IMR-90 (cell line): ENCODE data around the gene MARVELD2. TPM values are rescaled to one million over a fixed set of nuclear protein-coding genes. Genes with fewer than 3 reads are reported as not detected.

ENCODE experiments used
- ATAC-seq: fragments of 200-7000 bp; cut with Tn5 transposase; 2 replicates; pipeline ENCODE4 v1.9.1; 2020; ENCODE audit warnings: low read depth, mild to moderate bottlenecking, moderate library complexity
- BruUV-seq: library from RNA; stranded (reverse); fragments of 400-500 nt; replicated peaks from 2 replicates; lab custom pipeline; 2021; lab: Mats Ljungman, UMichigan
- CTCF ChIA-PET: fragments of 300-600 bp; formaldehyde crosslinking; extraction: SDS; loops from one replicate; lab custom pipeline; 2021; ENCODE audit warnings: antibody characterized with exemption; lab: Yijun Ruan, JAX
- POLR2A ChIA-PET: fragments of 300-600 bp; sonication (Branson Sonifier 250); formaldehyde crosslinking; loops from one replicate; lab custom pipeline; 2022; ENCODE audit warnings: antibody characterized with exemption; ENCODE audit not compliant: unreplicated experiment; lab: Charles Lee
- DNase-seq: peaks from one replicate; pipeline ENCODE4 v3.0.0; 2013
- H2AFZ ChIP-seq: replicated peaks from 2 replicates; pipeline ENCODE3; 2013; ENCODE audit warnings: low read length, mild to moderate bottlenecking; ENCODE audit not compliant: poor library complexity
- H2AK5ac ChIP-seq: 2 replicates; pipeline ENCODE4 v1.6.1; 2013; ENCODE audit warnings: low read depth, low read length, inconsistent platforms
- H2AK9ac ChIP-seq: replicated peaks from 2 replicates; pipeline ENCODE3; 2013; ENCODE audit warnings: mild to moderate bottlenecking, low read depth, low read length, moderate library complexity; ENCODE audit not compliant: poor library complexity
- H2BK120ac ChIP-seq: 2 replicates; pipeline ENCODE4 v1.6.1; 2013; ENCODE audit warnings: low read depth, low read length, inconsistent platforms
- H2BK15ac ChIP-seq: 3 replicates; pipeline ENCODE4 v1.6.1; 2013; ENCODE audit warnings: low read depth, low read length, inconsistent platforms
- H2BK20ac ChIP-seq: 2 replicates; pipeline ENCODE4 v1.6.1; 2013; ENCODE audit warnings: low read depth, mild to moderate bottlenecking, inconsistent platforms, low read length, moderate library complexity
- H2BK5ac ChIP-seq: 2 replicates; pipeline ENCODE4 v1.6.1; 2013; ENCODE audit warnings: mild to moderate bottlenecking, low read depth, low read length, inconsistent platforms; ENCODE audit not compliant: poor library complexity, severe bottlenecking
- H3K14ac ChIP-seq: replicated peaks from 2 replicates; pipeline ENCODE4 v1.6.1; 2013; ENCODE audit warnings: low read depth, low read length, inconsistent platforms
- H3K18ac ChIP-seq: 2 replicates; pipeline ENCODE4 v1.6.1; 2013; ENCODE audit warnings: low read depth, low read length, control low read depth
- H3K23ac ChIP-seq: 2 replicates; pipeline ENCODE4 v1.6.1; 2013; ENCODE audit warnings: low read depth, low read length, inconsistent platforms
- H3K27ac ChIP-seq: 2 replicates; pipeline ENCODE4 v1.5.1; 2013; ENCODE audit warnings: mild to moderate bottlenecking, control low read depth, low read length; ENCODE audit not compliant: insufficient read depth
- H3K27me3 ChIP-seq: 2 replicates; pipeline ENCODE4 v1.6.1; 2013; ENCODE audit warnings: low read length; ENCODE audit not compliant: control insufficient read depth, insufficient read depth
- H3K36me3 ChIP-seq: 2 replicates; pipeline ENCODE4 v1.6.1; 2013; ENCODE audit warnings: low read length, mixed read lengths; ENCODE audit not compliant: control insufficient read depth, insufficient read depth
- H3K4ac ChIP-seq: 2 replicates; pipeline ENCODE4 v1.6.1; 2013; ENCODE audit warnings: low read depth, low read length, inconsistent platforms
- H3K4me1 ChIP-seq: 2 replicates; pipeline ENCODE4 v1.6.1; 2013; ENCODE audit warnings: low read length, mixed read lengths; ENCODE audit not compliant: control insufficient read depth, insufficient read depth
- H3K4me2 ChIP-seq: 2 replicates; pipeline ENCODE4 v1.6.1; 2013; ENCODE audit warnings: low read depth, mild to moderate bottlenecking, control low read depth, low read length, moderate library complexity
- H3K4me3 ChIP-seq: 2 replicates; pipeline ENCODE4 v1.5.1; 2013; ENCODE audit warnings: low read depth, mild to moderate bottlenecking, control low read depth, low read length, moderate library complexity; ENCODE audit not compliant: insufficient read depth
- H3K56ac ChIP-seq: 2 replicates; pipeline ENCODE4 v1.6.1; 2013; ENCODE audit warnings: low read length, inconsistent platforms; ENCODE audit not compliant: insufficient read depth; ENCODE audit errors: extremely low read depth
- H3K79me1 ChIP-seq, 2 experiments: 2 replicates each; pipeline ENCODE4 v1.6.1; 2013; ENCODE audit warnings: low read length in 2 of 2, inconsistent platforms in 1 of 2, low read depth in 1 of 2
- H3K9ac ChIP-seq: 2 replicates; pipeline ENCODE4 v1.6.1; 2013; ENCODE audit warnings: low read depth, low read length, control low read depth
- H3K9me1 ChIP-seq: 2 replicates; pipeline ENCODE4 v1.6.1; 2013; ENCODE audit warnings: low read length, inconsistent platforms; ENCODE audit not compliant: insufficient read depth
- H3K9me3 ChIP-seq: 2 replicates; pipeline ENCODE4 v1.6.1; 2013; ENCODE audit warnings: low read length; ENCODE audit not compliant: control insufficient read depth, insufficient read depth
- H4K20me1 ChIP-seq: 2 replicates; pipeline ENCODE4 v1.6.1; 2013; ENCODE audit warnings: low read length, inconsistent platforms; ENCODE audit not compliant: insufficient read depth
- H4K5ac ChIP-seq: 2 replicates; pipeline ENCODE4 v1.6.1; 2013; ENCODE audit warnings: mild to moderate bottlenecking, low read depth, low read length, control low read depth
- H4K8ac ChIP-seq, 2 experiments: 2 replicates each; pipeline ENCODE4 v1.6.1; 2013; ENCODE audit warnings: low read depth in 2 of 2, low read length in 2 of 2, control low read depth in 1 of 2, inconsistent platforms in 1 of 2
- H4K91ac ChIP-seq: 2 replicates; pipeline ENCODE4 v1.6.1; 2013; ENCODE audit warnings: low read depth, low read length, inconsistent platforms; ENCODE audit not compliant: insufficient read depth
- CEBPB ChIP-seq: IDR thresholded peaks from 2 replicates; pipeline ENCODE4 v1.6.1; 2012; ENCODE audit warnings: low read depth, low read length, improper control_type of control experiment
- MAZ ChIP-seq: IDR thresholded peaks from 2 replicates; pipeline ENCODE4 v1.6.1; 2012; ENCODE audit warnings: low read depth, mild to moderate bottlenecking, low read length, improper control_type of control experiment, moderate library complexity, borderline replicate concordance
- NFE2L2 ChIP-seq: fragments of 150-350 bp; IDR thresholded peaks from 2 replicates; pipeline ENCODE4 v1.6.1; 2016; ENCODE audit warnings: low read depth, mild to moderate bottlenecking, low read length
- POLR2A ChIP-seq: IDR thresholded peaks from 2 replicates; pipeline ENCODE4 v1.6.1; 2012; ENCODE audit warnings: mild to moderate bottlenecking, low read depth, low read length
- SMC3 ChIP-seq: fragments of 150-350 bp; IDR thresholded peaks from 2 replicates; pipeline ENCODE4 v1.6.1; 2016; ENCODE audit warnings: low read depth, mild to moderate bottlenecking, antibody characterized with exemption, low read length, moderate library complexity
- WGBS, 2 experiments: methylation state at CpG; one replicate each; pipeline versions ENCODE4 v1.1.5 to v1.1.7; 2013; ENCODE audit warnings: missing lambda C conversion rate in 2 of 2; ENCODE audit not compliant: insufficient read length in 1 of 2; ENCODE audit errors: extremely low coverage in 2 of 2; 5-methylcytosine and 5-hydroxymethylcytosine counted together
- dilution Hi-C: fragments of 300-500 bp; cut with HindIII; formaldehyde crosslinking; loops from one replicate; pipeline ENCODE4 v1.14.3; 2018; ENCODE audit warnings: low sequenced_read_pairs; ENCODE audit not compliant: unreplicated experiment
- in situ Hi-C: fragments of 300-500 bp; cut with MboI; formaldehyde crosslinking; loops from 3 replicates; pipeline ENCODE4 v1.14.3; 2019; ENCODE audit warnings: low sequenced_read_pairs, inconsistent platforms, mixed read lengths
- intact Hi-C: fragments of 100-400 bp; cut with micrococcal nuclease; formaldehyde crosslinking; loops from 2 replicates; pipeline ENCODE4 v1.10.0; 2022
- polyA plus RNA-seq, 3 experiments: library from polyadenylated mRNA; depleted of rRNA; stranded (reverse); fragments of >200 nt; gene quantifications; 2 replicates each; pipeline ENCODE4 v1.2.3, GENCODE V29; 2012; ENCODE audit warnings: low replicate concordance in 1 of 3
- total RNA-seq: library from RNA; depleted of rRNA; stranded (reverse); fragments of >200 nt; gene quantifications from 2 replicates; pipeline ENCODE4 v1.2.3, GENCODE V29; 2012
- TF ChIP-seq, protein P1 (sequence below): fragments of 150-350 bp; IDR thresholded peaks from 2 replicates; pipeline ENCODE4 v1.6.1; 2017; ENCODE audit warnings: mild to moderate bottlenecking, antibody characterized with exemption, low read length, low read depth

The MARVELD2 gene
- total and polyA plus RNA-seq, 2 of the 4 experiments (the other 2 are of a cell fraction) = 0.51 to 0.54 TPM

DNA sequence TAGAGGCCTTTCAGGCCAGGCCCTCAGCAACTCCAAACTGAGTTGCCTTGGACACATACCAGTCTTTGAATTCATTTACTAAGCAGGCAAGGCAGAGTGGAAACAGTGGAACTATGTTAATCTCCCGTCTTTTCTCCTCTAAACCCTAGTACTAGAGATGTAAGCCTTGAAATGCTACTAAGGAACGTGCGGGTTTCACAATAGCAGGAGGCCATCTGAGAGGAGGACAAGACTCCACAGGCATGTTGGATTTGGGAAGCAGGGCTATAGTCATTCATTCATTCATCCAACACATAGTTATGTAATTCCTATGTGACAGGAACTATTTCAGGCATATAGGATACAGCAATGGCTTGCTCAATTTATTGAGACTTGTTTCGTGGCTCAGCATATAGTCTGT lies 74.3 kb downstream of the MARVELD2 start:
- ChIA-PET POLR2A (no interaction called here), CTCF (no interaction called here)
- no peaks in the 10 kb centered on the region for H3K9me3 ChIP-seq

More for the DNA sequence above, 74.3 kb downstream of the MARVELD2 start:
- Histone ChIP-seq H3K23ac (no peak overlapping the region), H2BK5ac (no peak overlapping the region), H3K9me1 (no peaks in the 10 kb centered on the region), H3K4ac (no peak overlapping the region), H3K14ac (no peak overlapping the region), H2AK9ac (no peak overlapping the region), H3K4me2 (no peak overlapping the region), H4K20me1 (no peaks in the 10 kb centered on the region), H3K18ac (no peak overlapping the region), H2AK5ac (no peak overlapping the region), H3K4me1 (peaks cover 6% of the 10 kb centered on the region), H2BK15ac (no peak overlapping the region), H4K91ac (no peak overlapping the region), H2AFZ (no peak overlapping the region), H4K5ac (no peak overlapping the region), H3K27me3 (peaks cover 37% of the 10 kb centered on the region), H2BK20ac (no peak overlapping the region), H3K79me1 (no peaks in the 10 kb centered on the region), H4K8ac (no peak overlapping the region), H3K27ac (no peak overlapping the region), H3K36me3 (no peaks in the 10 kb centered on the region), H3K56ac (no peak overlapping the region), H3K9ac (no peak overlapping the region), H3K4me3 (no peak overlapping the region), H2BK120ac (no peak overlapping the region)
- ATAC-seq (no peak), DNase-seq (no peak)
- dilution Hi-C loops (no loop called here), in situ Hi-C loops (no loop called here), intact Hi-C loops (no loop called here)
- WGBS, 2 experiments = no CpG with 5 or more reads among the region's 4 CpGs
- TF ChIP-seq MAZ = no peak
- no peak for TF ChIP-seq CEBPB
- TF ChIP-seq POLR2A = no peak
- no peak for TF ChIP-seq SMC3
- TF ChIP-seq NFE2L2 = no peak
- TF ChIP-seq, protein P1, sequence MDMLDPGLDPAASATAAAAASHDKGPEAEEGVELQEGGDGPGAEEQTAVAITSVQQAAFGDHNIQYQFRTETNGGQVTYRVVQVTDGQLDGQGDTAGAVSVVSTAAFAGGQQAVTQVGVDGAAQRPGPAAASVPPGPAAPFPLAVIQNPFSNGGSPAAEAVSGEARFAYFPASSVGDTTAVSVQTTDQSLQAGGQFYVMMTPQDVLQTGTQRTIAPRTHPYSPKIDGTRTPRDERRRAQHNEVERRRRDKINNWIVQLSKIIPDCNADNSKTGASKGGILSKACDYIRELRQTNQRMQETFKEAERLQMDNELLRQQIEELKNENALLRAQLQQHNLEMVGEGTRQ = no peak
- BruUV-seq = no TSS peak
